HG03439 (cell line): ENCODE measurements around the gene MEDAG.
"Not testable (repeated sequence)": the region's sequence is repeated elsewhere in the genome, so short reads cannot be mapped to it uniquely, and the experiment has no call there.

Experiments
- ATAC-seq: cut with Tn5 transposase; IDR thresholded peaks from one replicate; pipeline ENCODE4 v1.9.1; 2021; ENCODE audit warnings: mild to moderate bottlenecking, moderate library complexity; ENCODE audit not compliant: unreplicated experiment

MEDAG gene

GRCh38 chr13:30906411-30907051 is 460 bp downstream of the MEDAG start:
- ATAC-seq = no peak

- ATAC-seq = no peak
These were observed 1.2 kb downstream of the MEDAG start for GRCh38 chr13:30907121-30907861.

DNA sequence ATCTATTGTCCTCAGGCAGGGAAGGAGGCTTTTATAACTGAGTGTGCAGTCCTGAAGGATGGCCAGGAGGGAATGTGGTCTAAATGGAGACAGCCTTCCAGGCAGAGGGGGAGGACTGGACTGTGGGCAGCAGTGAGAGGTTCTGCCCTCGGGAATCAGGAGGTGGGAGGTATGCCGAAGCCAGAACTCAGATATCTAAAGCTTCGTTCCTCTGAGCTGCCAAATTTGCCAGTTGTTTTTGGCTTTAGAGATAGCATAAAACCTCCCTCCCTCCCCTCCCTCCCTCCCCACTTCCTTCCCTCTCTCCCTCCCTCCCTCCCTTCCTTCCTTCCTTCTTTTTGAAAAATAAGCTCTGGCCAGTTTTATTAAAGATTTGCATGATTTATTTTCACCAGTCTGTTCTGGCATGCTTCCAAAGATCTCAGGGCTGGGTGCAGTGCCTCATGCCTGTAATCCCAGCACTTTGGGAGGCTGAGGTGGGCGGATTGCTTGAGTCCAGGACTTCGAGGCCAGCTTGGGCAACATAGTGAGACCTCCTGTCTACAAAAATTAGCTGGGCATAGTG is 2.4 kb downstream of the MEDAG start:
- ATAC-seq = no peak

GRCh38 chr13:30910676-30911075 is 4.6 kb downstream of the MEDAG start:
- ATAC-seq = no peak

GRCh38 chr13:30915691-30916541 is 9.8 kb downstream of the MEDAG start:
- ATAC-seq = no peak

GRCh38 chr13:30916991-30917390 is 10.9 kb downstream of the MEDAG start:
- no peak for ATAC-seq

DNA sequence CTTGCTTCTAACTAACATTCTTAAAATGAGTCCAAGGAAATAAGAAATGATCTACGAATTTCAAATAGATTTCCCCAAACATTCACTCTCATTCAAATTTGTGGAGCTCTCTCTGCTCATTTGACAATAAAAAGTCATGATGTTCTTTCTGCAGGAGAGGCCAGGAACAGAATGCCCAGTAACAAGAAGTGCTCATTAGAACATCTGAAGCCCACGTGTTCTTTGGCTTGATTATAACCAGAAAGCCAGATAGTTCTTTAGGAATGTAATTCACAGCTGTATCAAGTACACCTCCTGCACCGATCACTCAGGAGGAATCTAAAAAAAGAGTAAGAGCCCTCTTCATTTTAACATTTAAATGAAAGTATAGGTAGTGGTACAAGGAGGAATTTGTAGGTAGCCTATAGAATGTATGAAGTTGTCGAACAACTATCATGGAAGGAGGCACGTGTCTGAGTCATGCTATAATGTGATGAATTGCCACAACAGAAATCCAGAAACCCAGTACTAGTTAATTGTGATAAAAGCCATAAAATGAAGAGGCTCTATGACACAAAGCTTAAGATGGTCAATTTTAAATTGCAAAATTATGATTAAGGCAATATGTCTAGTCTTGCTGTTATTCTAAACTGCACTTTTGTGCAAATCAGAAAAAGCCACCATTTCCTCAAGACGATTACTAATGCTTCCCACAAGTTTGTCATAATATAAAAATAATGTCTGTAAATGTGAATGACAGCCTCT is 12.8 kb downstream of the MEDAG start:
- ATAC-seq = no peak

GRCh38 chr13:30920162-30920909 is 14.3 kb downstream of the MEDAG start:
- ATAC-seq = no peak

GRCh38 chr13:30923418-30923817 is 17.3 kb downstream of the MEDAG start:
- no peak for ATAC-seq

DNA sequence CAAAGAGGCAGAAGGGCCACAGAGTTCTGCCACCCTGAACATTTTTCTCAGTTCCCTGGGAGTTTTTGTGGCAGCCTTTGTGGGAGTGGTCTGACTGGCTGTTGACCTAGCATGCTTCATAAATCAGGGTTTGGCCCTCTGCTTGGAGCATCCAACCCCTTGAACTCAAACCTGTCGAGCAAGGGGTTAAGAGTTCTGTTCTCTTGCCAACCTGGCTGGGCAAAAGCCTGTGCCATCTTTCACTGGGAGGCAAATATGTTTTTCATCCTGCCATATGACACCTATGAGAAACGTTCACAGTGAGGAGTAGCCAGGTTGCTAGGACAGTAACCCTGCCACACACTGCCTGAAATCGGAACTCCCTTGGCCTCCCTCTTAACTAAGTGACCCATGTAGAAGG is 18.6 kb downstream of the MEDAG start:
- no peak for ATAC-seq

- ATAC-seq = no peak
These were observed 19.4 kb downstream of the MEDAG start for GRCh38 chr13:30925429-30925828.

- ATAC-seq = no peak
These were observed 20.7 kb downstream of the MEDAG start for GRCh38 chr13:30926781-30927180.

GRCh38 chr13:30927188-30927587 is 21.1 kb downstream of the MEDAG start:
- ATAC-seq = not testable (repeated sequence)

DNA sequence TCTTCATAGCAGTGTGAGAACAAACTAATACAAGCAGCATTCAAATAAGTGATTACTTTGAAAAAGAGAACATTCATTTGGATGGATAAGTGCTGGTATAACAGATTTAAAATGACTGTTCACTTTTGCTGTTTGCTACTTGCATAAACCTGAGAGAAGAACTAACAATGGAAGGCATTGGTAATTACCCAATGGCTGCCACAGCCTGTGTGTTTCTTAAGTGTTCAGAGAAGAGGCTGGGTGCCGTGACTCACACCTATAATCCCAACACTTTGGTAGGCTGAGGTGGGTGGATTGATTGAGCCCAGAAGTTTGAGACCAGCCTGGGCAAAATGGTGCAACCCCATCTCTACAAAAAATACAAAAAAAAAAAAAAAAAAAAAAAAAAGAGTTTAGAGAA is 21.5 kb downstream of the MEDAG start:
- ATAC-seq = no peak

DNA sequence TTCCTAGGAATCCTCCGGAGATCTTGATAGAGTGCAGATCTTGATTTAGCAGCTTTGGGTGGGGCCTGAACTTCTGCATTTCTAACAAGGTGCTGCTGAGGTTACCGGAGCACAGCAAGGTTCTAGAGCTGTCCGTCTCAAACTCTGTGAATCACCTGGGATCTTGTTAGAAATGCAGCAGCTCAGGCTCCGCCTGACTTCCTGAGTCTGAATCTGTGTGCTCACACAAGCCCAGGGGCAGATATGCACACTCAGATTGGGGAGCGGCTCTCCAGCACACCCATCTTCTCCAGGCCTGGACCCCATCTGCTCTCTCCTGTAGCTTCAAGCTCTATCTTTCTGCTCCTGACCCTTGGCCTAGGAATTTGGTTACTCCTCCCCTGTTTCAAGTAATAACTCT is 22.9 kb downstream of the MEDAG start:
- ATAC-seq = no peak

GRCh38 chr13:30932481-30933353 is 26.6 kb downstream of the MEDAG start, which contains the start of gene TEX26:
TEX26 (plus strand) TSS chr13:30932656; CDS start chr13:30932716, 60 bp downstream.
- ATAC-seq = no peak

- no peak for ATAC-seq
These were observed 27.2 kb downstream of the MEDAG start for GRCh38 chr13:30933354-30933670.

DNA sequence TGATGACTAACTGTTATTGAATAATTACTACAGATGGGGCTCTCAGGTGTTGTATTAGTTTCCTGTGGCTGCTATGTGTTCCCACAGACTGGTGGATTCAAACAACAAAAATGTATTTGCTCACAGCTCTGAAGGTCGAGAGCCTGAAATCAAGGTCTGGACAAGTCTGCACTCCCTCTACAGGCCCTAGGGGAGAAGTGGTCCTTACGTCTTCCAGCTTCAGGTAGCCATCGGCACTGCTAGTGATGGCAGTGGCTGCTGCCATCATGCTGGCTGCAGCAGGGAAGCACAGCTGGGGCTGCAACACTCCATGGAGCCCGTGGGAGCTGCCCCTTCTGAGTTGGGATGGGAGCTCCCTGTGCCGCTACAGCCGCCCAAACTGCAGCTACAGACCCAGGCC is 28.3 kb downstream of the MEDAG start:
- ATAC-seq = no peak

- ATAC-seq = no peak
These were observed 28.7 kb downstream of the MEDAG start for GRCh38 chr13:30934803-30935202.
